ENCODE measurements around the gene NEDD4L. TPM values are rescaled to one million over a fixed set of nuclear protein-coding genes. Genes with fewer than 3 reads are reported as not detected.

NEDD4L gene
- total RNA-seq, 1 donor from 2014 or later, result 209 TPM

GRCh38 chr18:58025733-58026132 lies 18.3 kb upstream of the NEDD4L start:
- H3K36me3 Mint-ChIP-seq (ENCODE audit: unreplicated experiment), result no peaks in the 10 kb centered on the region

GRCh38 chr18:58026395-58026794 lies 17.6 kb upstream of the NEDD4L start:
- H3K4me1 Mint-ChIP-seq (ENCODE audit: low read depth, unreplicated experiment), result no peaks in the 10 kb centered on the region
- H3K27ac Mint-ChIP-seq (ENCODE audit: unreplicated experiment), result no peak overlapping the region
- H3K36me3 Mint-ChIP-seq (ENCODE audit: unreplicated experiment), result no peaks in the 10 kb centered on the region
- H3K27me3 Mint-ChIP-seq (ENCODE audit: unreplicated experiment), result peaks cover 2% of the 10 kb centered on the region
- DNase-seq, result no peak
- no peak overlapping the region for H3K4me3 Mint-ChIP-seq (ENCODE audit: unreplicated experiment)
- no peaks in the 10 kb centered on the region for H3K9me3 Mint-ChIP-seq (ENCODE audit: unreplicated experiment)
- no peak for TF ChIP-seq CTCF (IDR thresholded peaks at IDR 0.05; ENCODE audit: partially characterized antibody, unreplicated experiment)

More at GRCh38 chr18:58025733-58026132, 18.3 kb upstream of the NEDD4L start:
- Mint-ChIP-seq H3K4me3 (ENCODE audit: unreplicated experiment) (no peak overlapping the region), H3K9me3 (ENCODE audit: unreplicated experiment) (no peaks in the 10 kb centered on the region), H3K27me3 (ENCODE audit: unreplicated experiment) (peaks cover 2% of the 10 kb centered on the region), H3K27ac (ENCODE audit: unreplicated experiment) (no peak overlapping the region), H3K4me1 (ENCODE audit: low read depth, unreplicated experiment) (no peaks in the 10 kb centered on the region)
- TF ChIP-seq CTCF (IDR thresholded peaks at IDR 0.05; ENCODE audit: partially characterized antibody, unreplicated experiment), result no peak
- DNase-seq, result no peak

- TF ChIP-seq CTCF (IDR thresholded peaks at IDR 0.05; ENCODE audit: partially characterized antibody, unreplicated experiment), result no peak
- no peaks in the 10 kb centered on the region for H3K9me3 Mint-ChIP-seq (ENCODE audit: unreplicated experiment)
- H3K27ac Mint-ChIP-seq (ENCODE audit: unreplicated experiment), result no peak overlapping the region
- no peak for DNase-seq
- H3K36me3 Mint-ChIP-seq (ENCODE audit: unreplicated experiment), result no peaks in the 10 kb centered on the region
- no peak overlapping the region for H3K4me3 Mint-ChIP-seq (ENCODE audit: unreplicated experiment)
- peaks cover 2% of the 10 kb centered on the region for H3K27me3 Mint-ChIP-seq (ENCODE audit: unreplicated experiment)
- no peaks in the 10 kb centered on the region for H3K4me1 Mint-ChIP-seq (ENCODE audit: low read depth, unreplicated experiment)
Measured at GRCh38 chr18:58026857-58027256, 17.2 kb upstream of the NEDD4L start.

- H3K36me3 Mint-ChIP-seq (ENCODE audit: unreplicated experiment), result no peaks in the 10 kb centered on the region
- H3K4me1 Mint-ChIP-seq (ENCODE audit: low read depth, unreplicated experiment), result peaks cover 1% of the 10 kb centered on the region
- DNase-seq, result no peak
- no peak for TF ChIP-seq CTCF (IDR thresholded peaks at IDR 0.05; ENCODE audit: partially characterized antibody, unreplicated experiment)
- no peaks in the 10 kb centered on the region for H3K9me3 Mint-ChIP-seq (ENCODE audit: unreplicated experiment)
- H3K27ac Mint-ChIP-seq (ENCODE audit: unreplicated experiment), result no peak overlapping the region
- peaks cover 2% of the 10 kb centered on the region for H3K27me3 Mint-ChIP-seq (ENCODE audit: unreplicated experiment)
- no peak overlapping the region for H3K4me3 Mint-ChIP-seq (ENCODE audit: unreplicated experiment)
Measured at GRCh38 chr18:58027341-58027740, 16.7 kb upstream of the NEDD4L start.

GRCh38 chr18:58028109-58028784 lies 15.8 kb upstream of the NEDD4L start:
- Mint-ChIP-seq H3K9me3 (ENCODE audit: unreplicated experiment) (no peaks in the 10 kb centered on the region), H3K4me3 (ENCODE audit: unreplicated experiment) (no peak overlapping the region), H3K27me3 (ENCODE audit: unreplicated experiment) (peaks cover 2% of the 10 kb centered on the region), H3K4me1 (ENCODE audit: low read depth, unreplicated experiment) (peaks cover 7% of the 10 kb centered on the region), H3K36me3 (ENCODE audit: unreplicated experiment) (no peaks in the 10 kb centered on the region), H3K27ac (ENCODE audit: unreplicated experiment) (no peak overlapping the region)
- no peak for DNase-seq
- no peak for TF ChIP-seq CTCF (IDR thresholded peaks at IDR 0.05; ENCODE audit: partially characterized antibody, unreplicated experiment)
